B cell (primary cell): ENCODE measurements around the gene ZDHHC1. TPM values are rescaled to one million over a fixed set of nuclear protein-coding genes. Genes with fewer than 3 reads are reported as not detected.

Experiments
- ATAC-seq: fragments of 200-7000 bp; cut with Tn5 transposase; one replicate; pipeline ENCODE4 v1.10.0; 2021; ENCODE audit warnings: low read depth, mild to moderate bottlenecking, moderate number of reproducible peaks, moderate library complexity
- CTCF ChIA-PET: fragments of 350-600 bp; sonication (Branson Sonifier 250); formaldehyde crosslinking; loops from one replicate; lab custom pipeline; 2021; ENCODE audit warnings: antibody characterized with exemption, inconsistent platforms; lab: Charles Lee
- POLR2A ChIA-PET: fragments of 350-600 bp; sonication (Branson Sonifier 250); formaldehyde crosslinking; loops from one replicate; lab custom pipeline; 2021; ENCODE audit warnings: antibody characterized with exemption; lab: Charles Lee
- DNase-seq: peaks from one replicate; pipeline ENCODE4 v3.0.0; 2013
- H2AFZ ChIP-seq: 2 replicates; pipeline ENCODE4 v1.6.1; 2012; ENCODE audit warnings: mild to moderate bottlenecking, low read depth, low read length; ENCODE audit not compliant: insufficient read depth, poor library complexity, severe bottlenecking
- H3K27ac ChIP-seq, 2 donors: 1 replicate in 1 of 2; 2 replicates in 1 of 2; pipeline ENCODE4 v1.5.1; 2012 to 2013; ENCODE audit warnings: low read length in 2 of 2, mild to moderate bottlenecking in 2 of 2, moderate library complexity in 1 of 2
- H3K27me3 ChIP-seq, 4 experiments: fragments of 200-600 bp in 1 of 4; sonication (generic) in 1 of 4; replicated peaks in 1 of 4; 1 replicate in 2 of 4; 2 replicates in 2 of 4; pipeline versions ENCODE4 v1.6.1 to v1.7.0; 2013 to 2016; ENCODE audit warnings: low read length in 3 of 4, mild to moderate bottlenecking in 2 of 4, mixed read lengths in 1 of 4, moderate library complexity in 1 of 4; ENCODE audit not compliant: insufficient read depth in 4 of 4, control insufficient read depth in 3 of 4; ENCODE audit errors: control extremely low read depth in 1 of 4
- H3K36me3 ChIP-seq, 2 experiments: replicated peaks in 1 of 2; 1 replicate in 1 of 2; 2 replicates in 1 of 2; pipeline versions ENCODE4 v1.6.1 to v1.7.1; 2013; ENCODE audit warnings: low read length in 1 of 2; ENCODE audit not compliant: insufficient read depth in 2 of 2, control insufficient read depth in 1 of 2; ENCODE audit errors: control extremely low read depth in 1 of 2, extremely low read depth in 1 of 2
- H3K4me1 ChIP-seq, 2 donors: fragments of 200-600 bp in 1 of 2; sonication (generic) in 1 of 2; 1 replicate in 1 of 2; 2 replicates in 1 of 2; pipeline versions ENCODE4 v1.5.1 to v1.6.1; 2013 to 2017; ENCODE audit warnings: low read length in 2 of 2; ENCODE audit not compliant: control insufficient read depth in 2 of 2, insufficient read depth in 2 of 2
- H3K4me2 ChIP-seq: replicated peaks from 2 replicates; pipeline ENCODE3; 2012; ENCODE audit warnings: mild to moderate bottlenecking, low read depth, low read length; ENCODE audit not compliant: poor library complexity, severe bottlenecking
- H3K4me3 ChIP-seq, 5 experiments: fragments of 200-600 bp in 1 of 5; sonication (generic) in 1 of 5; 1 replicate in 3 of 5; 2 replicates in 2 of 5; pipeline versions ENCODE4 v1.5.1 to v1.7.0; 2011 to 2016; ENCODE audit warnings: low read length in 4 of 5, mild to moderate bottlenecking in 4 of 5, low read depth in 2 of 5, control low read depth in 1 of 5, moderate library complexity in 1 of 5; ENCODE audit not compliant: insufficient read depth in 1 of 5; ENCODE audit errors: control extremely low read depth in 1 of 5, extremely low read depth in 1 of 5
- H3K79me2 ChIP-seq: fragments of 200-600 bp; sonication (generic); one replicate; pipeline ENCODE4 v1.6.0; 2016; ENCODE audit warnings: low read length; ENCODE audit not compliant: control insufficient read depth, insufficient read depth
- H3K9ac ChIP-seq: fragments of 200-600 bp; sonication (generic); 2 replicates; pipeline ENCODE4 v1.6.1; 2017; ENCODE audit warnings: mild to moderate bottlenecking, low read length, moderate library complexity
- H3K9me3 ChIP-seq, 3 donors: one replicate each; pipeline versions ENCODE4 v1.6.1 to v1.7.1; 2013; ENCODE audit warnings: low read length in 2 of 3; ENCODE audit not compliant: control insufficient read depth in 2 of 3, insufficient read depth in 1 of 3; ENCODE audit errors: control extremely low read depth in 1 of 3
- H4K20me1 ChIP-seq: 2 replicates; pipeline ENCODE4 v1.6.0; 2012; ENCODE audit warnings: mild to moderate bottlenecking, low read length; ENCODE audit not compliant: insufficient read depth, control insufficient read depth, poor library complexity, severe bottlenecking
- H3K27ac Mint-ChIP-seq: one replicate; pipeline ENCODE4 v1.8.0; 2021; ENCODE audit warnings: mixed read lengths
- H3K27me3 Mint-ChIP-seq: one replicate; pipeline ENCODE4 v1.8.0; 2021; ENCODE audit warnings: mixed read lengths
- H3K4me1 Mint-ChIP-seq: one replicate; pipeline ENCODE4 v1.8.0; 2021; ENCODE audit warnings: mixed read lengths
- H3K4me3 Mint-ChIP-seq: one replicate; pipeline ENCODE4 v1.8.0; 2021; ENCODE audit warnings: mixed read lengths
- H3K9me3 Mint-ChIP-seq: one replicate; pipeline ENCODE4 v1.8.0; 2022; ENCODE audit warnings: mixed read lengths; ENCODE audit not compliant: insufficient read depth
- EZH2 ChIP-seq: IDR thresholded peaks from 2 replicates; pipeline ENCODE4 v1.6.1; 2012; ENCODE audit warnings: borderline replicate concordance, low read depth, mild to moderate bottlenecking, moderate library complexity, low read length; ENCODE audit not compliant: insufficient read depth, poor library complexity, severe bottlenecking
- WGBS: methylation state at CpG from one replicate; pipeline ENCODE4 v1.1.5; 2013; ENCODE audit warnings: missing lambda C conversion rate; ENCODE audit not compliant: insufficient coverage; 5-methylcytosine and 5-hydroxymethylcytosine counted together
- intact Hi-C: fragments of 100-400 bp; cut with micrococcal nuclease; formaldehyde crosslinking; loops from one replicate; pipeline ENCODE4 v1.10.0; 2022
- polyA plus RNA-seq: library from polyadenylated mRNA; depleted of rRNA; stranded (reverse); fragments of >200 nt; gene quantifications from 2 replicates; pipeline ENCODE4 v1.2.3, GENCODE V29; 2012
- total RNA-seq, 2 donors: library from RNA; stranded (reverse); fragments of 120-200 nt in 1 of 2; gene quantifications; 1 replicate in 1 of 2; 2 replicates in 1 of 2; pipeline versions ENCODE4 v1.2.3 to v1.2.4, GENCODE V29; 2013 to 2022
- TF ChIP-seq, protein P1 (sequence below): fragments of 200-600 bp; IDR thresholded peaks from one replicate; pipeline ENCODE4 v1.8.0; 2022; ENCODE audit warnings: antibody characterized with exemption, mild to moderate bottlenecking

The ZDHHC1 gene
- total and polyA plus RNA-seq, 2 donors (not counting 1 experiment from before 2014, with no cell fraction given) = 0.58 to 2.8 TPM

DNA sequence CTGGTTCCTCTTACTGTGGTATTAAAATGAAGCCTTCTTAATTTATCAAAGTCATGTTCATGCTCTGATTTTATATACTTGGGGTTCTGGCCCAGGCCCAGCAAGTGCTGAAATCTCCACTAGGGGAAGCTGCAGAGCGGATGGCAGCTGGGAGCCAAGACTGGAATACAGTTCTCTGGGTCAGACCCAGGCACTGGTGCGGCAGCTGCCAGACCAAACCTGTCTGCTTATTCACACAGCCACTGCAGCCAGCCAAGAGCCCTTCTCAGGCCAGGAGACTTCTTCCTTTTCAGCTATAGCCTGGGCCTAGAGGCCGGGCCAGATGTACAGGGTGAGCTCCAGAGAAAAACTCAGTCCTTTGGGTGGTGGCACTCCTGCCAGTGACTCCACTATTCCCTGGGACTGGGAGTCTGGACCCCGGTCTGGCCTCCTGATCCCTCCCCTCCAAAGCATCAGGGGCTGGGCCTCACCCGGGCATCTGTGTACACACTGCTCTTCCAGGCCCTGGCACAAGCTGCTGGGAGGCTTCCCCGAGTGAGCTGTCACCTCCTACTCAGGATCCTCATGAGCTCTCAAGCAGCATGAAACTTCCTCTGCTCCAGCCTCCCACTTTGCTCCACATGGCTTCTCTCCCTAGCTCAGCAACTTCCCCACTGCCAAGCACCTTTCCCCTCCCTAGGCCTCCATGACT is 40.3 kb upstream of the ZDHHC1 start:
- no peaks in the 10 kb centered on the region for H3K9me3 ChIP-seq
- no peaks in the 10 kb centered on the region for H3K27me3 ChIP-seq
- H3K79me2 ChIP-seq = peaks cover 49% of the 10 kb centered on the region
- intact Hi-C loops = no loop called here
- no peak overlapping the region for H3K4me3 Mint-ChIP-seq
- no peak for ATAC-seq
- H3K36me3 ChIP-seq = peaks cover 0 to 66% of the 10 kb centered on the region in 2 experiments
- no peak overlapping the region for H3K9ac ChIP-seq
- TF ChIP-seq EZH2 = no peak
- TF ChIP-seq, protein P1, sequence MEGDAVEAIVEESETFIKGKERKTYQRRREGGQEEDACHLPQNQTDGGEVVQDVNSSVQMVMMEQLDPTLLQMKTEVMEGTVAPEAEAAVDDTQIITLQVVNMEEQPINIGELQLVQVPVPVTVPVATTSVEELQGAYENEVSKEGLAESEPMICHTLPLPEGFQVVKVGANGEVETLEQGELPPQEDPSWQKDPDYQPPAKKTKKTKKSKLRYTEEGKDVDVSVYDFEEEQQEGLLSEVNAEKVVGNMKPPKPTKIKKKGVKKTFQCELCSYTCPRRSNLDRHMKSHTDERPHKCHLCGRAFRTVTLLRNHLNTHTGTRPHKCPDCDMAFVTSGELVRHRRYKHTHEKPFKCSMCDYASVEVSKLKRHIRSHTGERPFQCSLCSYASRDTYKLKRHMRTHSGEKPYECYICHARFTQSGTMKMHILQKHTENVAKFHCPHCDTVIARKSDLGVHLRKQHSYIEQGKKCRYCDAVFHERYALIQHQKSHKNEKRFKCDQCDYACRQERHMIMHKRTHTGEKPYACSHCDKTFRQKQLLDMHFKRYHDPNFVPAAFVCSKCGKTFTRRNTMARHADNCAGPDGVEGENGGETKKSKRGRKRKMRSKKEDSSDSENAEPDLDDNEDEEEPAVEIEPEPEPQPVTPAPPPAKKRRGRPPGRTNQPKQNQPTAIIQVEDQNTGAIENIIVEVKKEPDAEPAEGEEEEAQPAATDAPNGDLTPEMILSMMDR = no peak
- H3K4me1 ChIP-seq = peaks cover 0 to 10% of the 10 kb centered on the region in 2 donors
- CTCF ChIA-PET = interaction anchor here (0.6 to 2.8 kb wide), 4 partner anchors 9 to 176 kb away, joined by 3 to 10 read pairs (median 7); no protein-coding TSS in a partner anchor
- DNase-seq = no peak
- H2AFZ ChIP-seq = no peak overlapping the region
- H3K4me3 ChIP-seq = no peak overlapping the region
- H3K27ac Mint-ChIP-seq = no peak overlapping the region
- peaks cover 96% of the 10 kb centered on the region for H4K20me1 ChIP-seq
- peaks cover 16% of the 10 kb centered on the region for H3K4me1 Mint-ChIP-seq
- 90% methylated on average over 6 of the region's 6 CpGs for WGBS
- no peak overlapping the region for H3K4me2 ChIP-seq
- POLR2A ChIA-PET = no interaction called here
- H3K27me3 Mint-ChIP-seq = no peaks in the 10 kb centered on the region
- H3K9me3 Mint-ChIP-seq = no peaks in the 10 kb centered on the region
- H3K27ac ChIP-seq = no peak overlapping the region

GRCh38 chr16:67454852-67455251 is 38.6 kb upstream of the ZDHHC1 start:
- H4K20me1 ChIP-seq = peaks cover 94% of the 10 kb centered on the region
- H3K9ac ChIP-seq = no peak overlapping the region
- CTCF ChIA-PET = interaction anchor here (2.5 to 2.8 kb wide), 2 partner anchors 11 to 27 kb away, joined by 9 to 10 read pairs; no protein-coding TSS in a partner anchor
- intact Hi-C loops = no loop called here
- H3K4me1 Mint-ChIP-seq = peaks cover 9% of the 10 kb centered on the region
- H3K4me1 ChIP-seq = peaks cover 0 to 6% of the 10 kb centered on the region in 2 donors
- DNase-seq (no peak), ATAC-seq (no peak)
- TF ChIP-seq EZH2 = no peak
- TF ChIP-seq, protein P1 = no peak
- no peaks in the 10 kb centered on the region for H3K9me3 ChIP-seq
- peaks cover 35% of the 10 kb centered on the region for H3K79me2 ChIP-seq
- no peaks in the 10 kb centered on the region for H3K9me3 Mint-ChIP-seq
- H3K27ac Mint-ChIP-seq = no peak overlapping the region
- no peaks in the 10 kb centered on the region for H3K27me3 Mint-ChIP-seq
- H2AFZ ChIP-seq = no peak overlapping the region
- WGBS = 92% methylated on average over 4 of the region's 6 CpGs
- no peak overlapping the region for H3K27ac ChIP-seq
- H3K4me3 Mint-ChIP-seq = no peak overlapping the region
- H3K27me3 ChIP-seq = no peaks in the 10 kb centered on the region
- H3K4me2 ChIP-seq = no peak overlapping the region
- H3K4me3 ChIP-seq = no peak overlapping the region
- H3K36me3 ChIP-seq = peaks cover 0 to 66% of the 10 kb centered on the region in 2 experiments
- POLR2A ChIA-PET = interaction anchor here (0.6 kb wide), 1 partner anchor 1178 kb away, joined by 9 read pairs; no protein-coding TSS in a partner anchor
